Thoracic aorta (tissue), 2 donors: ENCODE results near the gene CDH11. TPM values are rescaled to one million over a fixed set of nuclear protein-coding genes. Genes with fewer than 3 reads are reported as not detected.

Experiments
- ATAC-seq: fragments of 150-250 bp; one replicate; pipeline ENCODE4 v1.8.0; 2017; ENCODE audit warnings: low read depth; ENCODE audit not compliant: insufficient number of reproducible peaks, low FRiP score
- DNase-seq: peaks from one replicate; pipeline ENCODE4 v3.0.0-alpha.2; 2020; ENCODE audit warnings: low spot score
- H3K27ac ChIP-seq, 2 donors: fragments of 200-600 bp; sonication (generic); 1 replicate in 1 of 2; 2 replicates in 1 of 2; pipeline ENCODE4 v1.5.1; 2016; ENCODE audit warnings: mild to moderate bottlenecking in 2 of 2, moderate library complexity in 2 of 2
- H3K27me3 ChIP-seq: fragments of 200-600 bp; sonication (generic); replicated peaks from 2 replicates; pipeline ENCODE4 v1.6.0; 2016; ENCODE audit warnings: mild to moderate bottlenecking; ENCODE audit not compliant: insufficient read depth
- H3K36me3 ChIP-seq: fragments of 200-600 bp; sonication (generic); one replicate; pipeline ENCODE4 v1.5.1; 2016
- H3K4me1 ChIP-seq, 2 donors: fragments of 200-600 bp; sonication (generic); 1 replicate in 1 of 2; 2 replicates in 1 of 2; pipeline versions ENCODE4 v1.5.1 to v1.6.0; 2016; ENCODE audit warnings: low read depth in 2 of 2, mild to moderate bottlenecking in 1 of 2; ENCODE audit not compliant: control insufficient read depth in 1 of 2
- H3K4me3 ChIP-seq: fragments of 200-600 bp; sonication (generic); 2 replicates; pipeline ENCODE4 v1.5.1; 2016; ENCODE audit warnings: mild to moderate bottlenecking
- H3K9me3 ChIP-seq: fragments of 200-600 bp; sonication (generic); 2 replicates; pipeline ENCODE4 v1.5.1; 2016
- CTCF ChIP-seq: fragments of 200-600 bp; sonication (generic); IDR thresholded peaks from one replicate; pipeline ENCODE4 v1.5.1; 2019; ENCODE audit warnings: antibody characterized with exemption
- total RNA-seq, 2 donors: library from RNA; depleted of rRNA; stranded (reverse); fragments of >200 nt; gene quantifications; one replicate each; pipeline versions ENCODE4 v1.1.0 to v1.2.3, GENCODE V29; 2016

Gene CDH11
- total RNA-seq: 100 to 1,000 TPM; 191 to 354 TPM

GRCh38 chr16:65121870-65122723 lies at the start of gene CDH11:
TSS of gene CDH11 (minus strand) at chr16:65122063. CDS start at chr16:65004869, 117,194 bp downstream.
- no peak for DNase-seq
- no peaks in the 10 kb centered on the region for H3K36me3 ChIP-seq

GRCh38 chr16:65154321-65154720 lies 32.5 kb upstream of the CDH11 start:
- no peaks in the 10 kb centered on the region for H3K9me3 ChIP-seq
- ATAC-seq (no peak), DNase-seq (no peak)
- no peaks in the 10 kb centered on the region for H3K4me1 ChIP-seq
- no peaks in the 10 kb centered on the region for H3K36me3 ChIP-seq
- H3K27ac ChIP-seq: no peak overlapping the region
- TF ChIP-seq CTCF: no peak
- H3K27me3 ChIP-seq: no peaks in the 10 kb centered on the region
- no peak overlapping the region for H3K4me3 ChIP-seq

More at GRCh38 chr16:65121870-65122723, at the start of gene CDH11:
- Histone ChIP-seq H3K27ac (peak within 1 kb of the TSS; percentile 92 to 93), H3K4me1 (peaks cover 8 to 37% of the 10 kb centered on the region in 2 donors), H3K4me3 (peak within 1 kb of the TSS; percentile 92), H3K27me3 (no peaks in the 10 kb centered on the region), H3K9me3 (no peaks in the 10 kb centered on the region)
- ATAC-seq: peak; percentile 14
- TF ChIP-seq CTCF: peak; percentile 79

DNA sequence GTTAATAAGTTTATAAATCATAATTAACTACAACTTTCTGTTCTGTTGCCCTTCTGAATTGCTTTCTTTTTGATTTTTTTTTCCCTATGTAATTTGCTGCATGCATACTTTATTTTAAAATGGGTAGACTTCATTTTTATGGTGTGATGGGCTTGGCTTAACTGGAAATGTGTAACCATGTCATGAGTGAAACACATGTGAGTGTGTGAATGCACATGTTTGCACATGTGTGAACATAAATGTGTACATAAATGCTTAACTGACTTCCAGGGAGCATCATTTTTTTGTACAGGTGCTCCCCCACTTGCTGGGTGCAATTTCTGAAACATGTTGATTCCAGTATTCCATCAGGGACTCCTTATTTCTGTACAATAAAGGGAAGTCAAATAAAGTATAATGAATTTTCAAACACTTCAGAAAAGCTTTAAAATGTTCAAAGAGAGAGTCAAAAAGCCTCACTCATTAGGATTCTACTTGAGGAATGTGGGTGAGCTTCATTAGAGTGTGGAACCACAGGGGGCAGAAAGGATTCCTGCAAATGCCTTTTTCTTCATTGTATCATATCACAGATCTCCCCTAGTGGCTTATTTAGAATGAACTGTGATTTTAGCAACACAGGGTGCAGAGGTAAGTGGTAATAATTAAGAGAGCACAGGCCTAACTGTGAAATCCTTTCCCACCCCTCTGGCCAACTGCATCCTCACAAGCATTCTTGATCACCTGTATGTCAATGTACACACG lies 31.7 kb upstream of the CDH11 start:
- no peaks in the 10 kb centered on the region for H3K4me1 ChIP-seq
- H3K4me3 ChIP-seq: no peak overlapping the region
- no peak for TF ChIP-seq CTCF
- no peaks in the 10 kb centered on the region for H3K27me3 ChIP-seq
- ATAC-seq (no peak), DNase-seq (no peak)
- H3K9me3 ChIP-seq: no peaks in the 10 kb centered on the region
- no peak overlapping the region for H3K27ac ChIP-seq
- no peaks in the 10 kb centered on the region for H3K36me3 ChIP-seq

- Histone ChIP-seq H3K27ac (no peak overlapping the region), H3K4me3 (no peak overlapping the region), H3K36me3 (no peaks in the 10 kb centered on the region), H3K4me1 (no peaks in the 10 kb centered on the region), H3K9me3 (no peaks in the 10 kb centered on the region), H3K27me3 (no peaks in the 10 kb centered on the region)
- DNase-seq (no peak), ATAC-seq (no peak)
- TF ChIP-seq CTCF: no peak
These were observed 26.9 kb upstream of the CDH11 start for GRCh38 chr16:65148804-65149203.

DNA sequence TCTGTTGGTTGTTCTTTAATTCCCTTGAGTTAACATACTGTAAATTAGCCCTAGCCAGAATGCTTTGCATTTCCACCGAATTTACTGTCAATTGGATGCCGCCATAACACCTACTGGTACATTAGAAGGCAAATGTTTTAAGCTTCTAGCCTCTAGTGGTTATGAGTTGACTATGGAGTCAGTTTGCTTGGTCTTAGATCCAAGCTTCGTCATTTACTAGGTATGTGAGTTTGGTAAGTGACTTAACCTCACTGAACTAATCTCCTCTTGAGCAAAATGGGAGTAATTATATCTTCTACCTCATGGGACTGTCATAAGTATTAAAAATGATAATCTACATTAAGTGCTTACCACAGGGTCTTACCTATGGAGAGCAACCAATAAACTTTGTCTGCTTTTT lies 20.4 kb upstream of the CDH11 start:
- no peak for ATAC-seq
- Histone ChIP-seq H3K4me3 (no peak overlapping the region), H3K27ac (no peak overlapping the region), H3K4me1 (no peaks in the 10 kb centered on the region), H3K9me3 (no peaks in the 10 kb centered on the region), H3K36me3 (no peaks in the 10 kb centered on the region), H3K27me3 (no peaks in the 10 kb centered on the region)
- TF ChIP-seq CTCF: no peak
- no peak for DNase-seq
